AG04450 (cell line): Measurements from ENCODE around the gene RGS9. TPM values are rescaled to one million over a fixed set of nuclear protein-coding genes. Genes with fewer than 3 reads are reported as not detected.

ENCODE experiments used
- CTCF ChIA-PET: fragments of 300-600, 350-600 bp; formaldehyde crosslinking; extraction: SDS; loops from one replicate; lab custom pipeline; 2022; ENCODE audit warnings: antibody characterized with exemption, inconsistent platforms; lab: Charles Lee
- POLR2A ChIA-PET: fragments of 350-600 bp; formaldehyde crosslinking; extraction: SDS; loops from one replicate; lab custom pipeline; 2021; ENCODE audit warnings: antibody characterized with exemption, inconsistent platforms; lab: Yijun Ruan, JAX
- DNase-seq: peaks from one replicate; pipeline ENCODE4 v3.0.0-alpha.2; 2011; ENCODE audit warnings: low read depth, low spot score
- H3K27ac ChIP-seq: one replicate; pipeline ENCODE4 v1.5.1; 2012; ENCODE audit warnings: low read depth, low read length, control low read depth
- H3K27me3 ChIP-seq: one replicate; pipeline ENCODE4 v1.6.0; 2012; ENCODE audit warnings: low read length; ENCODE audit not compliant: control insufficient read depth, insufficient read depth
- H3K4me3 ChIP-seq: 2 replicates; pipeline ENCODE4 v1.5.1; 2011; ENCODE audit warnings: mild to moderate bottlenecking, low read depth, low read length, control low read depth
- H3K9me3 ChIP-seq: 2 replicates; pipeline ENCODE4 v1.5.1; 2012; ENCODE audit warnings: low read length; ENCODE audit not compliant: control insufficient read depth, insufficient read depth
- polyA plus RNA-seq: library from polyadenylated mRNA; depleted of rRNA; stranded (reverse); fragments of >200 nt; gene quantifications from 2 replicates; pipeline ENCODE4 v1.2.3, GENCODE V29; 2011
- TF ChIP-seq, protein P1 (sequence below): IDR thresholded peaks from 2 replicates; pipeline ENCODE4 v1.5.1; 2011; ENCODE audit warnings: low read depth, low read length, control low read depth, inconsistent platforms

The RGS9 gene
- polyA plus RNA-seq, 1 experiment = 2.1 TPM

GRCh38 chr17:65130832-65131231 is 6.3 kb upstream of the RGS9 start:
- Histone ChIP-seq H3K27me3 (no peaks in the 10 kb centered on the region), H3K4me3 (no peak overlapping the region), H3K27ac (no peak overlapping the region), H3K9me3 (no peaks in the 10 kb centered on the region)
- ChIA-PET CTCF (interaction anchor here (1.8 kb wide), 1 partner anchor 30 kb away, joined by 12 read pairs; no protein-coding TSS in a partner anchor), POLR2A (no interaction called here)
- DNase-seq = no peak
- TF ChIP-seq, protein P1, sequence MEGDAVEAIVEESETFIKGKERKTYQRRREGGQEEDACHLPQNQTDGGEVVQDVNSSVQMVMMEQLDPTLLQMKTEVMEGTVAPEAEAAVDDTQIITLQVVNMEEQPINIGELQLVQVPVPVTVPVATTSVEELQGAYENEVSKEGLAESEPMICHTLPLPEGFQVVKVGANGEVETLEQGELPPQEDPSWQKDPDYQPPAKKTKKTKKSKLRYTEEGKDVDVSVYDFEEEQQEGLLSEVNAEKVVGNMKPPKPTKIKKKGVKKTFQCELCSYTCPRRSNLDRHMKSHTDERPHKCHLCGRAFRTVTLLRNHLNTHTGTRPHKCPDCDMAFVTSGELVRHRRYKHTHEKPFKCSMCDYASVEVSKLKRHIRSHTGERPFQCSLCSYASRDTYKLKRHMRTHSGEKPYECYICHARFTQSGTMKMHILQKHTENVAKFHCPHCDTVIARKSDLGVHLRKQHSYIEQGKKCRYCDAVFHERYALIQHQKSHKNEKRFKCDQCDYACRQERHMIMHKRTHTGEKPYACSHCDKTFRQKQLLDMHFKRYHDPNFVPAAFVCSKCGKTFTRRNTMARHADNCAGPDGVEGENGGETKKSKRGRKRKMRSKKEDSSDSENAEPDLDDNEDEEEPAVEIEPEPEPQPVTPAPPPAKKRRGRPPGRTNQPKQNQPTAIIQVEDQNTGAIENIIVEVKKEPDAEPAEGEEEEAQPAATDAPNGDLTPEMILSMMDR = no peak

DNA sequence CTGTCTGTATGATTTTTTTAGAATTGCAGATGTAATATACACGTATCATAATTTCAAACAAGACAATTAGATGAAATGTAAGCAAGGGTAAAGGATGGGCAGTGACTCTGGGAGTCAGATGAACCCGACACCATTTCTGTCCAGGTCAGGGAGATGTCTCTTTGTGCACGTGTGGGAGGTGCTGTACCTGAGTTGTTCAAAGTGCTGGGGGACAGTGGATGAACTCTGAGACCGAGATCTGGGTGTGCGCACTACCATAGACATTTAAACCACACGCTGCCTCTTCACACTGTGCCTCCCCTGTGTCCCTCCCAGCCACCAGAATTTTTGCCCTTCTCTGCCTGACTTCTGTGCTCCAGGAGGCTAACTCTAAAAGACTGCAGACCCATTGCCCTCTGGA is 5.9 kb upstream of the RGS9 start:
- H3K27ac ChIP-seq = no peak overlapping the region
- TF ChIP-seq, protein P1 = no peak
- POLR2A ChIA-PET = no interaction called here
- DNase-seq = no peak
- H3K9me3 ChIP-seq = no peaks in the 10 kb centered on the region
- H3K4me3 ChIP-seq = no peak overlapping the region
- CTCF ChIA-PET = interaction anchor here (1.8 kb wide), 1 partner anchor 31 kb away, joined by 12 read pairs; no protein-coding TSS in a partner anchor
- H3K27me3 ChIP-seq = no peaks in the 10 kb centered on the region

- TF ChIP-seq, protein P1 = no peak
- CTCF ChIA-PET = no interaction called here
- H3K9me3 ChIP-seq = no peaks in the 10 kb centered on the region
- POLR2A ChIA-PET = no interaction called here
- H3K27me3 ChIP-seq = no peaks in the 10 kb centered on the region
- no peak overlapping the region for H3K4me3 ChIP-seq
- no peak overlapping the region for H3K27ac ChIP-seq
- DNase-seq = peak; percentile 67
Observed at GRCh38 chr17:65131946-65132345, 5.2 kb upstream of the RGS9 start.

GRCh38 chr17:65134035-65134434 is 3.1 kb upstream of the RGS9 start:
- H3K27ac ChIP-seq = no peak overlapping the region
- H3K27me3 ChIP-seq = peaks cover 5% of the 10 kb centered on the region
- POLR2A ChIA-PET = no interaction called here
- CTCF ChIA-PET = interaction anchor here (0.6 to 2.7 kb wide), 4 partner anchors 19 to 164 kb away, joined by 3 to 11 read pairs (median 3); no protein-coding TSS in a partner anchor
- H3K4me3 ChIP-seq = no peak overlapping the region
- H3K9me3 ChIP-seq = no peaks in the 10 kb centered on the region
- DNase-seq = no peak
- TF ChIP-seq, protein P1 = no peak

- Histone ChIP-seq H3K27me3 (peaks cover 17% of the 10 kb centered on the region), H3K4me3 (no peak overlapping the region), H3K27ac (no peak overlapping the region), H3K9me3 (no peaks in the 10 kb centered on the region)
- TF ChIP-seq, protein P1 = no peak
- CTCF ChIA-PET = interaction anchor here (1.1 kb wide), 1 partner anchor 65 kb away, joined by 3 read pairs; no protein-coding TSS in a partner anchor
- no peak for DNase-seq
- POLR2A ChIA-PET = no interaction called here
Observed at GRCh38 chr17:65139101-65139764, 2.1 kb downstream of the RGS9 start.
